Activated CD8-positive, alpha-beta T cell treated with anti-CD3 and anti-CD28 coated beads for 36 hours (primary cell): Measurements from ENCODE around the gene CCDC142. TPM values are rescaled to one million over a fixed set of nuclear protein-coding genes. Genes with fewer than 3 reads are reported as not detected.
"Not testable (repeated sequence)": the region's sequence is repeated elsewhere in the genome, so short reads cannot be mapped to it uniquely, and the experiment has no call there.

Experiments used
- ATAC-seq: fragments of 200-7000 bp; cut with Tn5 transposase; one replicate; pipeline ENCODE4 v1.10.0; 2021; ENCODE audit warnings: mild to moderate bottlenecking, moderate library complexity
- CTCF ChIA-PET: fragments of 350-600 bp; sonication (Branson Sonifier 250); formaldehyde crosslinking; loops from one replicate; lab custom pipeline; 2021; ENCODE audit warnings: antibody characterized with exemption; lab: Charles Lee
- POLR2A ChIA-PET: fragments of 350-600 bp; sonication (Branson Sonifier 250); formaldehyde crosslinking; loops from one replicate; lab custom pipeline; 2021; ENCODE audit warnings: antibody characterized with exemption; lab: Charles Lee
- DNase-seq: peaks from one replicate; pipeline ENCODE4 v3.0.0-alpha.2; 2020
- H3K27ac Mint-ChIP-seq: one replicate; pipeline ENCODE4 v1.8.0; 2021; ENCODE audit warnings: mild to moderate bottlenecking, mixed read lengths
- H3K27me3 Mint-ChIP-seq: one replicate; pipeline ENCODE4 v1.8.0; 2021; ENCODE audit warnings: mixed read lengths
- H3K36me3 Mint-ChIP-seq: one replicate; pipeline ENCODE4 v1.8.0; 2021; ENCODE audit warnings: low read depth, mixed read lengths
- H3K4me1 Mint-ChIP-seq: one replicate; pipeline ENCODE4 v1.8.0; 2021; ENCODE audit warnings: low read depth, mixed read lengths
- H3K4me3 Mint-ChIP-seq: one replicate; pipeline ENCODE4 v1.8.0; 2021; ENCODE audit warnings: mild to moderate bottlenecking, moderate library complexity, mixed read lengths
- H3K9me3 Mint-ChIP-seq: one replicate; pipeline ENCODE4 v1.8.0; 2021; ENCODE audit warnings: mixed read lengths
- intact Hi-C: fragments of 100-400 bp; cut with micrococcal nuclease; formaldehyde crosslinking; loops from one replicate; pipeline ENCODE4 v1.10.0; 2022
- total RNA-seq, 2 experiments: library from RNA; stranded (reverse); gene quantifications; one replicate each; pipeline ENCODE4 v1.2.3, GENCODE V29; 2021
- TF ChIP-seq, protein P1 (sequence below): fragments of 200-600 bp; IDR thresholded peaks from one replicate; pipeline ENCODE4 v1.8.0; 2022; ENCODE audit warnings: antibody characterized with exemption, mild to moderate bottlenecking

Gene CCDC142
- total RNA-seq, 2 experiments from 2014 or later, result 7.2 to 10.3 TPM

- Mint-ChIP-seq H3K9me3 (no peaks in the 10 kb centered on the region), H3K36me3 (peaks cover 33% of the 10 kb centered on the region), H3K27me3 (no peaks in the 10 kb centered on the region), H3K27ac (no peak overlapping the region), H3K4me3 (no peak overlapping the region), H3K4me1 (peaks cover 22% of the 10 kb centered on the region)
- ATAC-seq (no peak), DNase-seq (no peak)
- TF ChIP-seq, protein P1, sequence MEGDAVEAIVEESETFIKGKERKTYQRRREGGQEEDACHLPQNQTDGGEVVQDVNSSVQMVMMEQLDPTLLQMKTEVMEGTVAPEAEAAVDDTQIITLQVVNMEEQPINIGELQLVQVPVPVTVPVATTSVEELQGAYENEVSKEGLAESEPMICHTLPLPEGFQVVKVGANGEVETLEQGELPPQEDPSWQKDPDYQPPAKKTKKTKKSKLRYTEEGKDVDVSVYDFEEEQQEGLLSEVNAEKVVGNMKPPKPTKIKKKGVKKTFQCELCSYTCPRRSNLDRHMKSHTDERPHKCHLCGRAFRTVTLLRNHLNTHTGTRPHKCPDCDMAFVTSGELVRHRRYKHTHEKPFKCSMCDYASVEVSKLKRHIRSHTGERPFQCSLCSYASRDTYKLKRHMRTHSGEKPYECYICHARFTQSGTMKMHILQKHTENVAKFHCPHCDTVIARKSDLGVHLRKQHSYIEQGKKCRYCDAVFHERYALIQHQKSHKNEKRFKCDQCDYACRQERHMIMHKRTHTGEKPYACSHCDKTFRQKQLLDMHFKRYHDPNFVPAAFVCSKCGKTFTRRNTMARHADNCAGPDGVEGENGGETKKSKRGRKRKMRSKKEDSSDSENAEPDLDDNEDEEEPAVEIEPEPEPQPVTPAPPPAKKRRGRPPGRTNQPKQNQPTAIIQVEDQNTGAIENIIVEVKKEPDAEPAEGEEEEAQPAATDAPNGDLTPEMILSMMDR, result no peak
- ChIA-PET CTCF (interaction anchor here (0.7 to 3.8 kb wide), 7 partner anchors 8 to 114 kb away, joined by 3 to 20 read pairs (median 4); partner anchors contain the start of genes CCDC142, DQX1 and TTC31), POLR2A (interaction anchor here (1.0 to 2.9 kb wide), 3 partner anchors 8 to 21 kb away, joined by 3 to 43 read pairs (median 4); partner anchors contain the start of genes CCDC142 and TTC31)
- intact Hi-C loops, result no loop called here
These were observed 8.3 kb downstream of the CCDC142 start for GRCh38 chr2:74474481-74474880.

GRCh38 chr2:74472945-74473258, 9.9 kb downstream of the CCDC142 start:
- no peaks in the 10 kb centered on the region for H3K9me3 Mint-ChIP-seq
- no peaks in the 10 kb centered on the region for H3K27me3 Mint-ChIP-seq
- TF ChIP-seq, protein P1, result no peak
- DNase-seq (no peak), ATAC-seq (no peak)
- H3K36me3 Mint-ChIP-seq, result peaks cover 29% of the 10 kb centered on the region
- ChIA-PET POLR2A (interaction anchor here (0.6 to 3.2 kb wide), 17 partner anchors 8 to 736 kb away, joined by 3 to 43 read pairs (median 4); partner anchors contain the start of genes C2orf81, CCDC142, INO80B and TPRKB), CTCF (interaction anchor here (1.0 to 3.8 kb wide), 8 partner anchors 9 to 115 kb away, joined by 3 to 35 read pairs (median 6); partner anchors contain the start of genes CCDC142, TTC31 and WBP1)
- intact Hi-C loops, result no loop called here
- peak overlapping the region; percentile 95 for H3K4me3 Mint-ChIP-seq
- peak overlapping the region; percentile 93 for H3K27ac Mint-ChIP-seq
- peaks cover 19% of the 10 kb centered on the region for H3K4me1 Mint-ChIP-seq

DNA sequence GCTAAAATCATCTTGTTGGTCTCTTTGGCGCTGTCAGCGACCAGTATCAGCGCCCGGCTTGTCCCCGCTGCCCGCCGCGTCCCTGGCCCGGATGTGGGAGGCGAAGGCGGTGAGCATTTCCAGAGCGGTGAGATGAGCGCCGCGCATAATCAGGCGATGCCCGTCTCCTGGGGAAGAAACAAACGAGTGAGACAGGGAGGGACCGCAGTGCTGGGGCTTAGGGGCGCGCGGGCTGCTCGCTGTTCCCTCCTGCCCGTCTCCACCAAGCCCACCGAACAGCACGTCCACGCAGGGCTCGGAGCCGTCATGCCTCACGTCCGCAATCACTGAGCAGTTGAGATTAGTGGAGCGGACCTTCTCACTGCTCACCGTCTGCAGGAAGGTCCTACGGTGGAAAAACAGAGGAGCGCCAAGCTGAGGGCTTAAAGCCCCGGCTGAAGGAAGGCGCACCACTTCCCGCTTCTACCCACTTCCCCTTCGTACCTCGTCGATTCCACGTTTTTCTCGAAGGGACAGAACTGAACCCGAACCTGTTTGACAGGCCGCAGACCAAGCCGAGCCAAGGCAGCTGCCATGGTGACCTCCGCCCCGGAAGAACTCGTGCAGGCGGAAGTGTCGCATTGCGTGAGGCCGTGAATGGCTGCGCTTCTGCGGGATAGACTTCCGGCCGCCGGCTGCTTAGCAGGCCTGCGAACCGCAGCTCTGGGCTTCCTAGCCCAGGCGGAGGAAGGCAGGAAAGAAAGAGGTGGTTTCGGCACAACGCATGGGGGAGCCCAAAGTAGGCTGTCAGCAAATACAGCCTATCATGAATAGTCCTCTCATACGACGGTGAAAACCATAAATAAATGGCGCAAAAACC, 10.5 kb downstream of the CCDC142 start, which contains the start of gene MRPL53:
Gene MRPL53, minus strand, starts transcription at position 595 of the 859 bp plus-strand sequence. Its CDS starts 20 bp downstream, at position 575.
- Mint-ChIP-seq H3K27ac (peak within 1 kb of the TSS; percentile 93), H3K4me1 (peaks cover 16% of the 10 kb centered on the region), H3K4me3 (peak within 1 kb of the TSS; percentile 95), H3K36me3 (peaks cover 25% of the 10 kb centered on the region), H3K27me3 (no peaks in the 10 kb centered on the region), H3K9me3 (no peaks in the 10 kb centered on the region)
- TF ChIP-seq, protein P1, result no peak
- ChIA-PET CTCF (interaction anchor here (1.0 to 3.8 kb wide), 9 partner anchors 10 to 116 kb away, joined by 3 to 35 read pairs (median 5); partner anchors contain the start of genes CCDC142, TTC31 and WBP1), POLR2A (interaction anchor here (0.7 to 3.2 kb wide), 17 partner anchors 8 to 735 kb away, joined by 3 to 43 read pairs (median 4); partner anchors contain the start of genes C2orf81, CCDC142, INO80B and TPRKB)
- peak; percentile 96 for DNase-seq
- ATAC-seq, result peak; percentile 92
- intact Hi-C loops, result no loop called here

DNA sequence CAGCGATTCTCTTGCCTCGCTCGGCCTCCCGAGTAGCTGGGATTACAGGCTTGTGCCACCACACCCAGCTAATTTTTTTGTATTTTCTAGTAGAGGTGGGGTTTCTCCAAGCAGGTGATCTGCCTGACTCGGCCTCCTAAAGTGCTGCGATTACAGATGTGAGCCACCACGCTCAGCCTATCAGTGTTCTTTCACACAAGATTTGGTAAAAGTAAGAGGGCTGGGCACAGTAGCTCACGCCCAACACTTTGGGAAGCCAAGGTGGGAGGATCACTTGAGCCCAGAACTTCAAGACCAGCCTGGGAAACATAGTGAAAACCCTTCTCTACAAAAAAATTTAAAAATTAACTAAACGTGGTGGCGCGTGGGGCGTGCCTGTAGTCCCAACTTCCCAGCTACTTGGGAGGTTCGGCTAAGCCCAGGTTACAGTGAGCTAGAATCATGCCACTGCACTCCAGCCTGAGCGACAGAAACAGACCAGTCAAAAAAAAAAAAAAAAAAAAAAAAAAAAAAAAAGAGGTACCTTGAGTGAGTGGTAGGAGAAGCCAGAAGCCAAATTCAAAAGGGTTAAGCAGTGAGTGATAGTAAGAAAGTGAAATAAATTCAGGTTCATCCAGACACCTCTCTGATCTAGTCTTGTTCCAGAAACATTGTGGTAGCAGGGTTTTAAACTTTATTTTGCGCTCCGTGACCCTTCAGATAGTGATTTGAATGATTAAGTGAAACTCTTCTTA, 11.3 kb downstream of the CCDC142 start:
- Mint-ChIP-seq H3K9me3 (no peaks in the 10 kb centered on the region), H3K4me1 (peaks cover 16% of the 10 kb centered on the region), H3K27me3 (no peaks in the 10 kb centered on the region), H3K27ac (peak overlapping the region; percentile 93), H3K36me3 (peaks cover 22% of the 10 kb centered on the region), H3K4me3 (peak overlapping the region; percentile 95)
- POLR2A ChIA-PET, result interaction anchor here (0.8 to 3.2 kb wide), 9 partner anchors 10 to 734 kb away, joined by 3 to 43 read pairs (median 4); partner anchors contain the start of genes CCDC142, TPRKB, TTC31 and WBP1
- TF ChIP-seq, protein P1, result no peak
- CTCF ChIA-PET, result interaction anchor here (1.3 to 2.7 kb wide), 4 partner anchors 10 to 15 kb away, joined by 5 to 35 read pairs (median 9); partner anchors contain the start of genes CCDC142, TTC31 and WBP1
- DNase-seq (no peak), ATAC-seq (no peak)
- intact Hi-C loops, result no loop called here

DNA sequence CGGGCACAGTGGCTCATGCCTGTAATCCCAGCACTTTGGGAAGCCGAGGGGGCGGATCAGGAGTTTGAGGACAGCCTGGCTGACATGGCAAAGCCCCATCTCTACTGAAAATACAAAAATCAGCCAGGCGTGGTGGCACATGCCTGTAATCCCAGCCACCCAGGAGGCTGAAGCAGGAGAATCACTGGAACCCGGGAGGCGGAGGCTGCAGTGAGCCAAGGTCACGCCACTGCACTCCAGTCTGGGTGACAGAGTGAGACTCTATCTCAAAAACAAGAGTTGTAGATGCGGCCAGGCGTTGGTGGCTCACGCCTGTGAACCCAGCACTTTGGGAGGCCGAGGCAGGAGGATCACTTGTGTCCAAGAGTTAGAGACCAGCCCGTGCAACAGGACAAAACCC, 12.1 kb downstream of the CCDC142 start:
- ChIA-PET POLR2A (interaction anchor here (1.0 to 3.2 kb wide), 3 partner anchors 11 to 14 kb away, joined by 3 to 25 read pairs (median 4); partner anchors contain the start of gene WBP1), CTCF (interaction anchor here (1.3 to 2.7 kb wide), 3 partner anchors 9 to 14 kb away, joined by 5 to 35 read pairs (median 8); partner anchors contain the start of genes CCDC142 and TTC31)
- ATAC-seq, H3K27me3 Mint-ChIP-seq, DNase-seq, intact Hi-C loops, H3K9me3 Mint-ChIP-seq: not testable (repeated sequence)
- Mint-ChIP-seq H3K36me3 (peaks cover 22% of the 10 kb centered on the region), H3K4me1 (peaks cover 19% of the 10 kb centered on the region), H3K27ac (peak overlapping the region; percentile 76), H3K4me3 (peak overlapping the region; percentile 58)
